Upper lobe of left lung (tissue), 6 donors: Measurements from ENCODE around the gene C2CD2L. TPM values are rescaled to one million over a fixed set of nuclear protein-coding genes. Genes with fewer than 3 reads are reported as not detected.

Experiments
- ATAC-seq, 2 donors: fragments of 200-7000 bp; cut with Tn5 transposase; one replicate each; pipeline ENCODE4 v1.9.1; 2022; ENCODE audit warnings: mild to moderate bottlenecking in 2 of 2, moderate library complexity in 2 of 2; ENCODE audit not compliant: low FRiP score in 2 of 2
- DNase-seq, 2 donors: peaks; one replicate each; pipeline ENCODE4 v3.0.0-alpha.2; 2019 to 2020
- H3K27ac ChIP-seq, 4 donors: fragments of 200-600 bp; sonication (generic); one replicate each; pipeline ENCODE4 v1.5.1; 2016 to 2019
- H3K27me3 ChIP-seq, 4 donors: fragments of 200-600 bp; sonication (generic); one replicate each; pipeline ENCODE4 v1.5.1; 2017 to 2019
- H3K36me3 ChIP-seq, 4 donors: fragments of 200-600 bp; sonication (generic); one replicate each; pipeline ENCODE4 v1.5.1; 2016 to 2019
- H3K4me1 ChIP-seq, 4 donors: fragments of 200-600 bp; sonication (generic); one replicate each; pipeline ENCODE4 v1.5.1; 2018 to 2019
- H3K4me3 ChIP-seq, 4 donors: fragments of 200-600 bp; sonication (generic); one replicate each; pipeline ENCODE4 v1.5.1; 2017 to 2019; ENCODE audit warnings: mild to moderate bottlenecking in 2 of 4, moderate library complexity in 1 of 4
- H3K9me3 ChIP-seq, 4 donors: fragments of 200-600 bp; sonication (generic); one replicate each; pipeline ENCODE4 v1.5.1; 2018 to 2019
- CTCF ChIP-seq, 6 experiments: fragments of 450-650 bp in 4 of 6; fragments of 200-600 bp in 2 of 6; sonication (generic) in 2 of 6; IDR thresholded peaks; one replicate each; pipeline ENCODE4 v1.5.1; 2016 to 2019; ENCODE audit warnings: antibody characterized with exemption in 6 of 6
- EP300 ChIP-seq, 4 donors: sonication (generic); formaldehyde crosslinking; IDR thresholded peaks; one replicate each; pipeline ENCODE4 v1.5.1; 2017; ENCODE audit warnings: antibody characterized with exemption in 4 of 4, control low read depth in 2 of 4
- POLR2A ChIP-seq, 4 donors: fragments of 450-650 bp; IDR thresholded peaks; one replicate each; pipeline ENCODE4 v1.5.1; 2016 to 2017; ENCODE audit warnings: antibody characterized with exemption in 4 of 4, mild to moderate bottlenecking in 2 of 4
- POLR2AphosphoS5 ChIP-seq, 2 donors: sonication (generic); formaldehyde crosslinking; IDR thresholded peaks; one replicate each; pipeline ENCODE4 v1.5.1; 2017; ENCODE audit warnings: antibody characterized with exemption in 2 of 2
- WGBS, 2 donors: methylation state at CpG; one replicate each; pipeline ENCODE4 v1.1.5; 2017 to 2018; 5-methylcytosine and 5-hydroxymethylcytosine counted together
- total RNA-seq, 6 donors: library from RNA; depleted of rRNA in 4 of 6; stranded (reverse); fragments of >200 nt in 4 of 6; gene quantifications; one replicate each; pipeline versions ENCODE4 v1.1.0 to v1.2.1, GENCODE V29; 2016 to 2021
- donor health status: DM: no; HTN: no; CAD: no; lungs with moderate emphysema.
- donor health status: DM: no; HTN: yes; CAD: no; lungs with severe emphysema.

Gene C2CD2L
- total RNA-seq, 6 donors from 2014 or later, result 13.0 to 26.2 (median 19.8) TPM

- Histone ChIP-seq H3K4me3 (peak within 1 kb of the TSS; percentile 74 to 93 (median 83)), H3K27me3 (no peaks in the 10 kb centered on the region), H3K27ac (peak within 1 kb of the TSS; percentile 81 to 92 (median 88)), H3K9me3 (no peaks in the 10 kb centered on the region), H3K36me3 (peaks cover 21 to 28% (median 25%) of the 10 kb centered on the region in 4 donors), H3K4me1 (peaks cover 15 to 30% (median 23%) of the 10 kb centered on the region in 4 donors)
- DNase-seq (peak; percentile 98 to 99), ATAC-seq (peak; percentile 97 to 99)
- WGBS, 2 donors, result 0% methylated on average over 25 to 47 of the region's 49 CpGs
- TF ChIP-seq EP300 (IDR thresholded peaks at IDR 0.05), result peak in 1 of 4 donors; percentile 44
- no peak for TF ChIP-seq CTCF (IDR thresholded peaks at IDR 0.05)
- TF ChIP-seq POLR2A (IDR thresholded peaks at IDR 0.05), result peak in 2 of 4 donors; percentile 46 to 85
- peak; percentile 78 to 91 for TF ChIP-seq POLR2AphosphoS5 (IDR thresholded peaks at IDR 0.05)
Observed at GRCh38 chr11:119067371-119068222, 39.5 kb upstream of the C2CD2L start, which contains the start of gene VPS11. TSS of gene VPS11 (plus strand) at chr11:119067818. CDS start at chr11:119067824, 6 bp downstream.

- no peaks in the 10 kb centered on the region for H3K9me3 ChIP-seq
- ATAC-seq (no peak), DNase-seq (no peak)
- 92 to 93% methylated on average over 10 to 11 of the region's 11 CpGs for WGBS, 2 donors
- peaks cover 64 to 100% (median 88%) of the 10 kb centered on the region in 4 donors for H3K36me3 ChIP-seq
- no peak overlapping the region for H3K4me3 ChIP-seq
- H3K27ac ChIP-seq, result no peak overlapping the region
- H3K4me1 ChIP-seq, result no peaks in the 10 kb centered on the region
- TF ChIP-seq CTCF (IDR thresholded peaks at IDR 0.05) (no peak), POLR2AphosphoS5 (IDR thresholded peaks at IDR 0.05) (no peak), POLR2A (IDR thresholded peaks at IDR 0.05) (no peak), EP300 (IDR thresholded peaks at IDR 0.05) (no peak)
- no peaks in the 10 kb centered on the region for H3K27me3 ChIP-seq
Observed at GRCh38 chr11:119077839-119078238, 29.3 kb upstream of the C2CD2L start.

- TF ChIP-seq POLR2AphosphoS5 (IDR thresholded peaks at IDR 0.05), result no peak
- TF ChIP-seq EP300 (IDR thresholded peaks at IDR 0.05), result no peak
- TF ChIP-seq CTCF (IDR thresholded peaks at IDR 0.05), result no peak
- TF ChIP-seq POLR2A (IDR thresholded peaks at IDR 0.05), result no peak
Observed at GRCh38 chr11:119078675-119079420, 28.3 kb upstream of the C2CD2L start.

GRCh38 chr11:119081682-119082260 lies 25.4 kb upstream of the C2CD2L start:
- Histone ChIP-seq H3K27ac (no peak overlapping the region), H3K36me3 (peaks cover 33 to 62% (median 56%) of the 10 kb centered on the region in 4 donors), H3K9me3 (no peaks in the 10 kb centered on the region), H3K4me1 (peaks cover 12 to 17% (median 13%) of the 10 kb centered on the region in 4 donors), H3K4me3 (no peak overlapping the region), H3K27me3 (no peaks in the 10 kb centered on the region)
- ATAC-seq (no peak), DNase-seq (no peak)
- no peak for TF ChIP-seq POLR2A (IDR thresholded peaks at IDR 0.05)
- no peak for TF ChIP-seq POLR2AphosphoS5 (IDR thresholded peaks at IDR 0.05)
- no peak for TF ChIP-seq EP300 (IDR thresholded peaks at IDR 0.05)
- TF ChIP-seq CTCF (IDR thresholded peaks at IDR 0.05), result no peak
- 69 to 70% methylated on average over 7 of the region's 7 CpGs for WGBS, 2 donors

More at GRCh38 chr11:119078675-119079420, 28.3 kb upstream of the C2CD2L start:
- Histone ChIP-seq H3K27me3 (no peaks in the 10 kb centered on the region), H3K9me3 (no peaks in the 10 kb centered on the region), H3K4me1 (no peaks in the 10 kb centered on the region), H3K36me3 (peaks cover 54 to 91% (median 77%) of the 10 kb centered on the region in 4 donors), H3K27ac (no peak overlapping the region), H3K4me3 (no peak overlapping the region)
- WGBS, 2 donors, result 91 to 96% methylated on average over 19 of the region's 19 CpGs
- DNase-seq (no peak), ATAC-seq (no peak)
